Caco-2 (cell line): Measurements from ENCODE around the gene GNAQ. TPM values are rescaled to one million over a fixed set of nuclear protein-coding genes. Genes with fewer than 3 reads are reported as not detected.

Experiments
- BruUV-seq: library from RNA; stranded (reverse); fragments of 400-500 nt; replicated peaks from 2 replicates; lab custom pipeline; 2021; lab: Mats Ljungman, UMichigan
- CTCF ChIA-PET: fragments of 300-600 bp; sonication (Branson Sonifier 250); formaldehyde crosslinking; loops from one replicate; lab custom pipeline; 2022; ENCODE audit warnings: antibody characterized with exemption; lab: Charles Lee
- POLR2A ChIA-PET: fragments of 300-600 bp; sonication (Branson Sonifier 250); formaldehyde crosslinking; loops from one replicate; lab custom pipeline; 2022; ENCODE audit warnings: antibody characterized with exemption; lab: Charles Lee
- DNase-seq, 2 experiments: peaks; one replicate each; pipeline versions ENCODE4 v3.0.0 to v3.0.0-alpha.2; 2020 to 2022
- H3K27me3 ChIP-seq: replicated peaks from 2 replicates; pipeline ENCODE4 v1.6.0; 2011; ENCODE audit warnings: low read length; ENCODE audit not compliant: control insufficient read depth, insufficient read depth
- H3K36me3 ChIP-seq: 2 replicates; pipeline ENCODE4 v1.5.1; 2011; ENCODE audit warnings: low read length; ENCODE audit not compliant: control insufficient read depth, insufficient read depth
- H3K4me1 ChIP-seq: fragments of 250-450 bp; sonication (Bioruptor Pico); 2 replicates; pipeline ENCODE4 v1.5.1; 2020; ENCODE audit warnings: mild to moderate bottlenecking
- H3K4me3 ChIP-seq: 2 replicates; pipeline ENCODE4 v1.5.1; 2011; ENCODE audit warnings: low read depth, mild to moderate bottlenecking, control low read depth, low read length
- H3K9me3 ChIP-seq: fragments of 250-450 bp; sonication (Bioruptor Pico); 2 replicates; pipeline ENCODE4 v1.5.1; 2020; ENCODE audit warnings: mild to moderate bottlenecking, moderate library complexity
- H3K27ac Mint-ChIP-seq: one replicate; pipeline ENCODE4 v1.8.0; 2022; ENCODE audit warnings: mixed read lengths; ENCODE audit not compliant: unreplicated experiment
- H3K27me3 Mint-ChIP-seq: one replicate; pipeline ENCODE4 v1.8.0; 2022; ENCODE audit warnings: mixed read lengths; ENCODE audit not compliant: insufficient read depth, unreplicated experiment
- H3K36me3 Mint-ChIP-seq: one replicate; pipeline ENCODE4 v1.8.0; 2022; ENCODE audit warnings: mild to moderate bottlenecking, mixed read lengths; ENCODE audit not compliant: insufficient read depth, unreplicated experiment
- H3K4me1 Mint-ChIP-seq: one replicate; pipeline ENCODE4 v1.8.0; 2022; ENCODE audit warnings: low read depth, mixed read lengths; ENCODE audit not compliant: unreplicated experiment
- H3K4me3 Mint-ChIP-seq: one replicate; pipeline ENCODE4 v1.8.0; 2022; ENCODE audit warnings: mild to moderate bottlenecking, moderate library complexity, mixed read lengths; ENCODE audit not compliant: unreplicated experiment
- H3K9me3 Mint-ChIP-seq: one replicate; pipeline ENCODE4 v1.8.0; 2022; ENCODE audit warnings: mixed read lengths; ENCODE audit not compliant: unreplicated experiment
- CTCF ChIP-seq, 2 experiments: fragments of 200-600 bp in 1 of 2; IDR thresholded peaks; 1 replicate in 1 of 2; 2 replicates in 1 of 2; pipeline versions ENCODE4 v1.5.1 to v1.8.0; 2011 to 2022; ENCODE audit warnings: antibody characterized with exemption in 1 of 2, control low read depth in 1 of 2, inconsistent platforms in 1 of 2, low read depth in 1 of 2, low read length in 1 of 2, mild to moderate bottlenecking in 1 of 2, moderate library complexity in 1 of 2; ENCODE audit not compliant: insufficient read depth in 1 of 2, severe bottlenecking in 1 of 2, unreplicated experiment in 1 of 2
- intact Hi-C: fragments of 100-400 bp; cut with micrococcal nuclease; formaldehyde crosslinking; loops from one replicate; pipeline ENCODE4 v1.10.0; 2022; ENCODE audit not compliant: unreplicated experiment
- total RNA-seq: library from RNA; stranded (reverse); gene quantifications from 2 replicates; pipeline ENCODE4 v1.2.3, GENCODE V29; 2022

The GNAQ gene
- total RNA-seq, 1 experiment from 2014 or later: 10.1 TPM

- no TSS peak for BruUV-seq
- Histone ChIP-seq H3K36me3 (no peaks in the 10 kb centered on the region), H3K27me3 (no peaks in the 10 kb centered on the region), H3K4me3 (no peak overlapping the region), H3K9me3 (no peaks in the 10 kb centered on the region), H3K4me1 (no peaks in the 10 kb centered on the region)
- no peaks in the 10 kb centered on the region for H3K4me1 Mint-ChIP-seq
- POLR2A ChIA-PET: no interaction called here
- no peak for TF ChIP-seq CTCF (IDR thresholded peaks at IDR 0.05; ENCODE audit: insufficient read depth in 1 of 2, low read depth in 1 of 2, low read length in 1 of 2, severe bottlenecking in 1 of 2, unreplicated experiment in 1 of 2)
- CTCF ChIA-PET: no interaction called here
- DNase-seq: no peak
- intact Hi-C loops: no loop called here
- H3K36me3 Mint-ChIP-seq: no peaks in the 10 kb centered on the region
- no peaks in the 10 kb centered on the region for H3K27me3 Mint-ChIP-seq
- no peaks in the 10 kb centered on the region for H3K9me3 Mint-ChIP-seq
- no peak overlapping the region for H3K27ac Mint-ChIP-seq
- H3K4me3 Mint-ChIP-seq: no peak overlapping the region
These were observed 184.0 kb downstream of the GNAQ start for GRCh38 chr9:77847626-77848025.

GRCh38 chr9:77847059-77847499 is 184.5 kb downstream of the GNAQ start:
- Mint-ChIP-seq H3K4me3 (no peak overlapping the region), H3K36me3 (no peaks in the 10 kb centered on the region), H3K27me3 (no peaks in the 10 kb centered on the region), H3K4me1 (no peaks in the 10 kb centered on the region), H3K9me3 (no peaks in the 10 kb centered on the region), H3K27ac (no peak overlapping the region)
- TF ChIP-seq CTCF (IDR thresholded peaks at IDR 0.05; ENCODE audit: insufficient read depth in 1 of 2, low read depth in 1 of 2, low read length in 1 of 2, severe bottlenecking in 1 of 2, unreplicated experiment in 1 of 2): no peak
- H3K36me3 ChIP-seq: no peaks in the 10 kb centered on the region
- no peaks in the 10 kb centered on the region for H3K9me3 ChIP-seq
- H3K27me3 ChIP-seq: no peaks in the 10 kb centered on the region
- DNase-seq: no peak
- CTCF ChIA-PET: no interaction called here
- POLR2A ChIA-PET: no interaction called here
- H3K4me1 ChIP-seq: no peaks in the 10 kb centered on the region
- no peak overlapping the region for H3K4me3 ChIP-seq
- intact Hi-C loops: no loop called here
- BruUV-seq: no TSS peak

GRCh38 chr9:77844415-77844814 is 187.2 kb downstream of the GNAQ start:
- no peaks in the 10 kb centered on the region for H3K36me3 Mint-ChIP-seq
- Histone ChIP-seq H3K27me3 (no peaks in the 10 kb centered on the region), H3K36me3 (no peaks in the 10 kb centered on the region), H3K4me3 (no peak overlapping the region), H3K9me3 (no peaks in the 10 kb centered on the region), H3K4me1 (no peaks in the 10 kb centered on the region)
- no peaks in the 10 kb centered on the region for H3K9me3 Mint-ChIP-seq
- no peak for DNase-seq
- ChIA-PET POLR2A (no interaction called here), CTCF (no interaction called here)
- no peaks in the 10 kb centered on the region for H3K27me3 Mint-ChIP-seq
- H3K27ac Mint-ChIP-seq: no peak overlapping the region
- no peak overlapping the region for H3K4me3 Mint-ChIP-seq
- BruUV-seq: no TSS peak
- TF ChIP-seq CTCF (IDR thresholded peaks at IDR 0.05; ENCODE audit: insufficient read depth in 1 of 2, low read depth in 1 of 2, low read length in 1 of 2, severe bottlenecking in 1 of 2, unreplicated experiment in 1 of 2): no peak
- H3K4me1 Mint-ChIP-seq: no peaks in the 10 kb centered on the region
- intact Hi-C loops: no loop called here
